NCI-H748 (cell line): ENCODE results near the gene THY1.
"Not testable (repeated sequence)": the region's sequence is repeated elsewhere in the genome, so short reads cannot be mapped to it uniquely, and the experiment has no call there.

Experiments
- DNase-seq: peaks from one replicate; lab custom pipeline; 2025; ENCODE audit not compliant: unreplicated experiment; lab: John Stamatoyannopoulos, UW

The THY1 gene

GRCh38 chr11:119446434-119446833 lies 23.5 kb upstream of the THY1 start:
- no peak for DNase-seq

- no peak for DNase-seq
These were observed 22.9 kb upstream of the THY1 start for GRCh38 chr11:119445850-119446249.

- no peak for DNase-seq
These were observed 22.4 kb upstream of the THY1 start for GRCh38 chr11:119445379-119445778.

GRCh38 chr11:119441898-119442243 lies 18.9 kb upstream of the THY1 start:
- no peak for DNase-seq

- DNase-seq, result no peak
These were observed 15.6 kb upstream of the THY1 start for GRCh38 chr11:119438599-119438998.

GRCh38 chr11:119437521-119437920 lies 14.5 kb upstream of the THY1 start:
- not testable (repeated sequence) for DNase-seq

GRCh38 chr11:119436711-119437110 lies 13.7 kb upstream of the THY1 start:
- DNase-seq, result no peak

DNA sequence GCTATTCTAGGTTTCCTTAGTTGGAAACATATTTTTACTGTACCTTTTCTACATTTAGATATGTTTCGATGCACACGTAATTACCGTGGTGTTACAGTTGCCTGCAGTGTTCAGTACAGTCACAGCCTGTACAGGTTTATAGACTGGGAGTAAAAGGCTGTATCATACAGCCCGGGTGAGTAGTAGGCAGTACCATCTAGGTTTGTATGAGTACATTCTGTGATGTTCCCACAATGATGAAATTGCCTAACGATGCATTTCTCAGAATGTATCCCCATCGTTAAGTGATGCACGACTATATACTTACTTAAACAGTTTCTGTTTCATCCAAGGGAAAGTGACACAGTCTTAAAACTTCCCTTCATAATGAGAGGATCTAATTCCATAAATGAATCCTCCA lies 13.1 kb upstream of the THY1 start:
- DNase-seq, result no peak

DNA sequence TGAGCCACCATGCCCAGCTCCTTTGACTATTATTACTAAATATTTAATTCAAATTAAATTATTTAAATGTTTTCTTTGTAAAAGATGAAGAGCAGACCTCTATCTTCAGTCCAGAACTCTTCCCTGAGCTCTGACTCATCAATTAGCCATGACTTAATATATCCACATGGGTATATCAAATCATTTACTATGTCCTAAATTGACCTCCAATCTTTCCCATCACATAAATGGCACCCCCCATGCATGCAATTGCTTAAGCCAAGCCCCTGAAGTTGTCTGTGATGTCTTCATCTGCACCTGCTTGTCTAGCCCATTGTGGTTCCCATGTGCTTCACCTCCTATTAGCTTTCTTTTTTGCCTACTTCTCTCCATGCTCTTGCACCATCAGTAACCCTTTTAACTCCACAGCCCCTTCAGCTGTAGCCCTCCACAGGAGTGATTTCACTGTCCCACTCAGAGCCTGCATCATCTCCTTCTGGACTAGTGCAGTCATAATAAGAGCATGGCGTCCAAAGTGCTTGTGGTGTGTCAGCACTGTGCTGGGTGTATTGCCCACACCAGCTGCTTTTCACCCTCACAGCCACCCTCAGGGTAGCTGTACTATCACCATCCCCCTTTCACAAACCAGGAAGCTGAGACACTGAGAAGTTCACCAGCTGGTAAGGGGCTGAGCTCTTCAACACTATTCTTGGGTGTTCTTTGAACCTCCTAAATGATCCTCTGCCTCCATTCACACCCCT lies 11.8 kb upstream of the THY1 start:
- DNase-seq, result no peak

DNA sequence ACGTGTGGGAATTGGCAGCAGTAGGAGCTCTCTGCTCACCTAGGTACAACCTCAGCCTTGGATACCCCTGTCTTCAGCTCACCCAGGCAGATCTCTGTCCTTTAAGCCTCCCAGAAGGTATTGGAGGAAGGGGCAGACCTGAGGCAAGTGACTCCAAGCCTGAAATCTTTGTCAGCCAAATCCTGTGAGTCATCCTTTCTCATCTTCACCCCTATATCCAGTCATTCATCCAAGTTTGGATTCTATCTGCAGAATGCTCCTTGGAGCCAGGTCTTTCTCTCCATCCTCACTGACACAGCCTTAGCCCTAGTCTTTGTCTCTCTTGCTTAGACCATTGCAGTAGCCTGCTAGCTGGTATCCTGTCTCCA lies 10.4 kb upstream of the THY1 start:
- DNase-seq, result no peak

DNA sequence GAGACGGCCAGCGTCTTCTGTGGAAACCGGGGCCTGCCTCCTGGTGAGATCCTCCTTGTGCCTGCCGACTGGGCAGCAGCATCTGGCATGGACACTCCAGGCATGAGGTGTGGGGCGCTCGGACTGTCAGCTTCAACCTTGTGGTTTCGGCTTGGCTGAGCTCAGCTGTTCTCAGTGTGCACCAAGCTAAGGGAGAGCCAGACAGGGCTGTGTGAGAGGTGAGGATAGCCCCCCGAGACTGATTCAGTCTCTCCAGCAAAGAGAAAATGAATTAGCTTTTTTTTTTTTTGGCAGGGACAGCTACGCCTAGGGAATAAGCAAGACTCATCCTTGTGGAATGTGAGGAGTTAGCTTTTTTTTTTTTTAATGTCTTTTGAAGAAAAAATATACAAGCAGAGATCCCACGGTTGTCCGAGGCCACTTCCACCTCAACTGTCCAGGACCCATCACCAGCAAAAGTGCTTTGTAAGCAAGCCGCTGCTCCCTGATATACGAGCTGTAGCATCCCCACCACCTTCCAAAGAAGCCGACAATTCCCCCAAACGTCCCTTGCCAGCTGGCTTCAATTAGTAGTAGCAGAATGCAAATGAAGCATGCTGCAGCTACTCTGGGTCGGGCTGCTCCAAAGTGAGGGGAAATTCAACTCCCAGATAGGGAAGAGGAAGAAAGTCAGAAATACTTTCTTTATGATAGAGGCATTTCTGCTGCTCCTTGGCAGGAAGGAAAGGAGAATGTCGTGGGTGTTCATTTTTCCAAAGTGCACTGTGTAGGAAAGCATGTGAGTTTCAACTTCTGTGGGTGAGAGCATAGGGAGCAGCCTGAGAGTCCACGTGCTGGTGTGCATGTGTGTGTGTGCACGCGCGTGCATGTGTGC lies 9.7 kb upstream of the THY1 start:
- no peak for DNase-seq

DNA sequence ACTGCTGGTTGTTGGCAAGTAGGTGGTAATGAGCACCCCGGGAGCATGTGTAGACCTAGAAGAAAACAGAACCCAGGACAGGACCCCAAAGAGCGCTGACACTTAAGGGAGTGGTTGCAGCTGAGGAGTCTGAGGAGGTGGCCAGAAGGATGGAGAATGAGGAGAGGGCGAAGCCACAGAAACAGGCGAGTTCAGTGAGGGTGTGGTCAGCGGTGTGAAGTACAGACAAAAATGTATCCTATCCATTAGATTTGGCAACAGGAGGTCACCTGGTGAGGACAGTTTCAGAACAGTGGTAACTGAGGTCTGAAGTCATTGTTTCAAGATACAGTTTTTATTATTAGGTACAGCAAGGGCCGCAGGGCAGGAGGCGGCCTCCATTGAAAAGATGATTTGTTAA lies 8.6 kb upstream of the THY1 start:
- DNase-seq, result no peak

DNA sequence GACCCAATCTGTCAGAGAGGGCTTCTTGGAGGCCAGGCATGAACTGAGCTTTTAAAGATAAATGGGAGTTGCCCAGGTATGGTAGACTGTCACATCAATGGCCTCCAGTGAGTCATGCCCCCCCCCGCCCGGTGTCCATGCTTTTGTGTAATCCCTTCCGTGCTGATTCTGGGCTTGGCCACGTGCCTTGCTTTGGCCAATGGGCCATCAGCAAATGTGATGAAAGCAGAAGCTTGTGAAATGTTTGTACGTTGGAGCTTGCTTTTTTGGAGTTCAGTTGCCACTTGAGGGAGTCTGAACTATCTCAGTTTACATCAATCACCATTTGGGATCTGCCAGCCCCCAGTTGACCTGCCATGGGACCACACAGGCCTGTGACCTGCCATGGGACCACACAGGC lies 4.3 kb upstream of the THY1 start:
- no peak for DNase-seq

- no peak for DNase-seq
These were observed 3.2 kb upstream of the THY1 start for GRCh38 chr11:119426142-119426541.

DNA sequence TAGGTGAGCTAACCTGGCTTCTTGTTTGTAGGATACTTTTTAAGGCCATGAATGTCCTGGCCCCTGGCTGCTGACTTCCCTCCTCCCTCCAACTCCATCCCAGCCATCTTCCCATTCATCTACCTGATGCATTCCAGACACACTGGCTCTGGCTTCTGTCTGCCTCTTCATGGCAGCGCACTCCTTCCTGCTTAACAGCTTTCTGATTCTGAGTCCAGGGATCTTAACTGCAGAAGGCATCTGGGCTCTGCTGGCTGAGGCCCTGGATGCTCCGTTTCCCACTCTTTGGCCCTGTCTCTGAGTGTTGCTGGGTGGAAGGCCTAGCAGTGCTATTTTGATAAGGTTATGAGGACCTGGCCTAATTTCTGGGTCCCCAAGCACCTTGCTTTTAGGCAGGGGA lies 1.8 kb upstream of the THY1 start:
- no peak for DNase-seq

- no peak for DNase-seq
These were observed 1.3 kb upstream of the THY1 start for GRCh38 chr11:119424276-119424675.

- no peak for DNase-seq
These were observed 710 bp upstream of the THY1 start for GRCh38 chr11:119423509-119424254.

GRCh38 chr11:119421941-119422808 lies 797 bp downstream of the THY1 start:
- peak; percentile 48 for DNase-seq

- no peak for DNase-seq
These were observed 1.6 kb downstream of the THY1 start for GRCh38 chr11:119421351-119421750.

- no peak for DNase-seq
These were observed 2.3 kb downstream of the THY1 start for GRCh38 chr11:119420631-119421030.
